Heart left ventricle (tissue), 16 donors: ENCODE data around the gene MET. TPM values are rescaled to one million over a fixed set of nuclear protein-coding genes. Genes with fewer than 3 reads are reported as not detected.

ENCODE experiments used
- ATAC-seq, 4 donors: fragments of 200-7000 bp; cut with Tn5 transposase; one replicate each; pipeline ENCODE4 v1.9.1; 2020 to 2022; ENCODE audit warnings: moderate library complexity in 4 of 4, mild to moderate bottlenecking in 3 of 4, moderate number of reproducible peaks in 1 of 4
- DNase-seq, 5 donors: peaks; one replicate each; pipeline ENCODE4 v3.0.0-alpha.2; 2020
- H3K27ac ChIP-seq, 12 donors: fragments of 200-600 bp; sonication (generic) in 4 of 12; one replicate each; pipeline versions ENCODE4 v1.5.0 to v1.8.0; 2016 to 2022; ENCODE audit warnings: mild to moderate bottlenecking in 2 of 12
- H3K27me3 ChIP-seq, 9 donors: fragments of 200-600 bp; sonication (generic) in 2 of 9; one replicate each; pipeline versions ENCODE4 v1.5.1 to v1.8.0; 2016 to 2022; ENCODE audit warnings: mild to moderate bottlenecking in 3 of 9
- H3K36me3 ChIP-seq, 9 donors: fragments of 200-600 bp; sonication (generic) in 2 of 9; one replicate each; pipeline versions ENCODE4 v1.5.0 to v1.8.0; 2018 to 2022; ENCODE audit warnings: mild to moderate bottlenecking in 2 of 9
- H3K4me1 ChIP-seq, 12 donors: fragments of 200-600 bp; sonication (generic) in 4 of 12; one replicate each; pipeline versions ENCODE4 v1.5.0 to v1.8.0; 2016 to 2022; ENCODE audit warnings: mild to moderate bottlenecking in 3 of 12
- H3K4me3 ChIP-seq, 12 donors: fragments of 200-600 bp; sonication (generic) in 4 of 12; one replicate each; pipeline versions ENCODE4 v1.5.0 to v1.8.0; 2017 to 2022; ENCODE audit warnings: mild to moderate bottlenecking in 9 of 12, moderate library complexity in 4 of 12
- H3K9me3 ChIP-seq, 12 donors: fragments of 200-600 bp; sonication (generic) in 4 of 12; one replicate each; pipeline versions ENCODE4 v1.5.0 to v1.8.0; 2016 to 2022; ENCODE audit warnings: mild to moderate bottlenecking in 1 of 12
- CTCF ChIP-seq, 12 donors: fragments of 200-600 bp; sonication (generic) in 4 of 12; IDR thresholded peaks; one replicate each; pipeline versions ENCODE4 v1.5.0 to v1.8.0; 2018 to 2022; ENCODE audit warnings: antibody characterized with exemption in 12 of 12, mild to moderate bottlenecking in 5 of 12
- POLR2A ChIP-seq, 2 donors: fragments of 450-650 bp; IDR thresholded peaks; one replicate each; pipeline ENCODE4 v1.6.1; 2017; ENCODE audit warnings: antibody characterized with exemption in 2 of 2, mild to moderate bottlenecking in 2 of 2, moderate library complexity in 2 of 2
- WGBS, 4 donors: extraction: QIAGEN DNeasy Blood & Tissue Kit in 2 of 4; methylation state at CpG; one replicate each; pipeline versions ENCODE4 v1.1.5 to v1.1.7; 2013 to 2018; 5-methylcytosine and 5-hydroxymethylcytosine counted together
- intact Hi-C, 10 donors: fragments of 100-400 bp; cut with DNase I; formaldehyde crosslinking; loops; one replicate each; pipeline versions ENCODE4 v1.11.1 to v1.14.2; 2022
- long read RNA-seq, 3 donors: library from polyadenylated mRNA; unstranded; transcript quantifications; one replicate each; pipeline ENCODE4 v2.0.0, GENCODE V29; 2020 to 2021
- polyA plus RNA-seq, 2 donors: library from polyadenylated mRNA; stranded (reverse); fragments of 200-250 nt; gene quantifications; one replicate each; pipeline ENCODE4 v1.2.3, GENCODE V29; 2013
- total RNA-seq, 9 donors: library from RNA; depleted of rRNA in 2 of 9; stranded (reverse); fragments of >200 nt in 2 of 9; fragmentation: NEBNext Ultra II Directional in 3 of 9; extraction: Animal tissue kit (Norgen Biotek cat#: 25700) in 3 of 9; gene quantifications; one replicate each; pipeline versions ENCODE4 v1.1.0 to v1.2.4, GENCODE V29; 2016 to 2023
- donor health status: ischemic (EF 13 %, LVEDD 7.1; RV severe dilation, severe dysfunction).
- donor health status: healthy with polysubstance abuse.
- donor health status: DM: no; HTN: yes; CAD: no.
- donor health status: DM: no; HTN: no; CAD: no.
- donor health status: ischemic (EF 25% LVEDD 6.9; RV normal size, moderate dysfunction).
- donor health status: ischemic (EF 25% LVEDD 5.7; RV mildly dilated, moderate dysfunction).
- donor health status: healthy.
- donor health status: DM: yes; HTN: yes; CAD: no.
- donor health status: ischemic (EF 35%, LVEDD 5.7; RV mildly dilated, moderate dysfunction).
- donor health status: nonischemic (EF 11% LVEDD 7.7; RV severe dilation, severe dysfunction).
- donor health status: DM: yes; HTN: yes; CAD: no.
- donor health status: PGD.
- donor health status: ischemic (EF 29% LVEDD 5.4; RV normal size, mild dysfunction).
- donor health status: nonischemic (EF 23%, LVEDD 6.1; RV moderate dilation, normal function).

Gene MET
- 10 to 100 TPM; 11.1 to 29.7 (median 16.4) TPM for total RNA-seq
- 10 to 100 TPM in 1 of 2 donors, 1 to 10 TPM in 1; 2.4 to 11.9 TPM for polyA plus RNA-seq
- long read RNA-seq, donor 1, full-length matches to known transcripts: 2 of 5 reads
- long read RNA-seq, donor 1, partial matches to known transcripts: 2 of 5 reads
- long read RNA-seq, donor 1, other reads (novel, unspliced or antisense): 1 of 5 reads
- long read RNA-seq, donor 2, partial matches to known transcripts: 14 of 14 reads
- long read RNA-seq, donor 2, other reads (novel, unspliced or antisense): 0 of 14 reads
- long read RNA-seq, donor 3, full-length matches to known transcripts: 1 of 10 reads
- long read RNA-seq, donor 3, partial matches to known transcripts: 5 of 10 reads
- long read RNA-seq, donor 3, other reads (novel, unspliced or antisense): 4 of 10 reads

- peaks cover 0 to 22% (median 0%) of the 10 kb centered on the region in 9 donors for H3K27me3 ChIP-seq
Measured at GRCh38 chr7:116671681-116672595, at the start of gene MET. MET (plus strand) TSS chr7:116672196; CDS start chr7:116699085, 26,889 bp downstream.

GRCh38 chr7:116626886-116627285 lies 45.1 kb upstream of the MET start:
- WGBS, 4 donors: 69 to 76% (median 73%) methylated on average over 8 of the region's 8 CpGs
- Histone ChIP-seq H3K4me1 (peaks cover 0 to 13% (median 0%) of the 10 kb centered on the region in 12 donors), H3K4me3 (no peak overlapping the region), H3K9me3 (no peaks in the 10 kb centered on the region), H3K36me3 (no peaks in the 10 kb centered on the region), H3K27me3 (peaks cover 0 to 4% (median 0%) of the 10 kb centered on the region in 9 donors), H3K27ac (no peak overlapping the region)
- ATAC-seq: no peak
- intact Hi-C loops: no loop called here
- no peak for TF ChIP-seq CTCF (IDR thresholded peaks at IDR 0.05)
- no peak for TF ChIP-seq POLR2A (IDR thresholded peaks at IDR 0.05)
- DNase-seq: no peak

More at GRCh38 chr7:116671681-116672595, at the start of gene MET:
- intact Hi-C loops: loop anchor here (1.0 to 5.0 kb wide), 7 partner anchors 80 to 139 kb away; no protein-coding TSS in a partner anchor
- TF ChIP-seq CTCF (IDR thresholded peaks at IDR 0.05): peak; percentile 32 to 67 (median 52)
- TF ChIP-seq POLR2A (IDR thresholded peaks at IDR 0.05): peak in 1 of 2 donors; percentile 27
- peak; percentile 80 to 95 (median 92) for ATAC-seq
- Histone ChIP-seq H3K9me3 (no peaks in the 10 kb centered on the region), H3K36me3 (no peaks in the 10 kb centered on the region), H3K4me1 (peaks cover 0 to 36% (median 8%) of the 10 kb centered on the region in 12 donors), H3K4me3 (peak within 1 kb of the TSS; percentile 40 to 77 (median 62)), H3K27ac (peak within 1 kb of the TSS; percentile 54 to 87 (median 82))
- DNase-seq: peak; percentile 74 to 85 (median 81)
- WGBS, 4 donors: 0 to 1% (median 1%) methylated on average over 42 to 101 of the region's 101 CpGs

GRCh38 chr7:116629051-116629463 lies 42.9 kb upstream of the MET start:
- intact Hi-C loops: no loop called here
- peak in 2 of 5 donors; percentile 30 to 38 for DNase-seq
- no peak for TF ChIP-seq CTCF (IDR thresholded peaks at IDR 0.05)
- TF ChIP-seq POLR2A (IDR thresholded peaks at IDR 0.05): no peak
- H3K27me3 ChIP-seq: no peaks in the 10 kb centered on the region
- peaks cover 0 to 13% (median 0%) of the 10 kb centered on the region in 12 donors for H3K4me1 ChIP-seq
- H3K4me3 ChIP-seq: no peak overlapping the region
- 15 to 25% (median 19%) methylated on average over 3 of the region's 3 CpGs for WGBS, 4 donors
- ATAC-seq: peak; percentile 72 to 83 (median 74)
- no peaks in the 10 kb centered on the region for H3K9me3 ChIP-seq
- H3K36me3 ChIP-seq: no peaks in the 10 kb centered on the region
- peak overlapping the region in 11 of 12 donors; percentile 29 to 78 (median 62) for H3K27ac ChIP-seq
